IPS-18a (cell line): ENCODE measurements around the gene HNRNPLL.

Experiments
- H3K27ac ChIP-seq: one replicate; pipeline ENCODE4 v1.5.1; 2013; ENCODE audit warnings: low read length
- H3K27me3 ChIP-seq: one replicate; pipeline ENCODE4 v1.6.1; 2013; ENCODE audit warnings: mild to moderate bottlenecking, low read length; ENCODE audit not compliant: control insufficient read depth, insufficient read depth
- H3K36me3 ChIP-seq: one replicate; pipeline ENCODE4 v1.6.1; 2013; ENCODE audit warnings: low read depth, low read length; ENCODE audit not compliant: control insufficient read depth
- H3K4me1 ChIP-seq: one replicate; pipeline ENCODE4 v1.6.1; 2013; ENCODE audit warnings: low read depth, low read length; ENCODE audit not compliant: control insufficient read depth
- H3K4me3 ChIP-seq: one replicate; pipeline ENCODE4 v1.5.1; 2013; ENCODE audit warnings: low read length
- H3K9ac ChIP-seq: one replicate; pipeline ENCODE4 v1.6.1; 2013; ENCODE audit warnings: mild to moderate bottlenecking, low read length, moderate library complexity
- H3K9me3 ChIP-seq: one replicate; pipeline ENCODE4 v1.6.1; 2013; ENCODE audit warnings: low read depth, low read length; ENCODE audit not compliant: control insufficient read depth

The HNRNPLL gene

GRCh38 chr2:38600921-38601455, 1.7 kb downstream of the HNRNPLL start:
- Histone ChIP-seq H3K27ac (peak overlapping the region; percentile 29), H3K4me3 (peak overlapping the region; percentile 93), H3K9me3 (no peaks in the 10 kb centered on the region), H3K27me3 (no peaks in the 10 kb centered on the region), H3K9ac (peak overlapping the region; percentile 91), H3K36me3 (no peaks in the 10 kb centered on the region), H3K4me1 (peaks cover 25% of the 10 kb centered on the region)

DNA sequence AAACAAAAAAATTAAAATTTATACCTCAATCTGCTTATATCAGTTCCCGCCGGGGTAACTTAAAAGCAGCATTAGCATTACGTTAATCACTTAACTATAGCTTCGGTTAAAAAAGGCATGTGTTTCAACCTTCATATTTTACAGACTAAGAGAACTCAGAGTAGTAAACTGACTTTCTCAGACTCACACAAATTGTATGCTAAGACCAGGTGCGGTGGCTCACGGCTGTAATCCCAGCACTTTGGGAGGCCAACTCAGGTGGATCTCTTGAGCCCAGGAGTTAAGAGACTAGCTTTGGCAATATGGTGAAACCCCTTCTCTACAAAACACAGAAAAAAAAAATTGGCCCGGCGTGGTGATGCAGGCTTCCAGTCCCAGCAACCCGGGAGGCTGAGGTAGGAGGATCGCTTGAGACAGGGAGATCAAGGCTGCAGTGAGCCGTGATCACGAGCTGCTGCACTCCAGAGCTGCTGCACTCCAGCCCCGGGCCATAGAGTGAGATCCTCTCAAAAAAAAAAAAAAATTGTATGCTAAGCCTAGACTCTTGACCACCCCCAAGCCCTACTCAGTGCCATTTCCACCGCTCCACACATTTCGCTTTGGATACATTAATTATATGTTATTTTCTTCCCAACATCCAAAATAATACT, 2.4 kb downstream of the HNRNPLL start:
- Histone ChIP-seq H3K9me3 (no peaks in the 10 kb centered on the region), H3K4me1 (peaks cover 25% of the 10 kb centered on the region), H3K9ac (peak overlapping the region; percentile 91), H3K36me3 (no peaks in the 10 kb centered on the region), H3K4me3 (peak overlapping the region; percentile 93), H3K27ac (no peak overlapping the region), H3K27me3 (no peaks in the 10 kb centered on the region)

- no peak overlapping the region for H3K27ac ChIP-seq
- peak overlapping the region; percentile 93 for H3K4me3 ChIP-seq
- H3K9ac ChIP-seq = peak overlapping the region; percentile 91
- H3K9me3 ChIP-seq = no peaks in the 10 kb centered on the region
- H3K36me3 ChIP-seq = no peaks in the 10 kb centered on the region
- H3K27me3 ChIP-seq = no peaks in the 10 kb centered on the region
- H3K4me1 ChIP-seq = peaks cover 25% of the 10 kb centered on the region
Measured at GRCh38 chr2:38599706-38600105, 3.0 kb downstream of the HNRNPLL start.

DNA sequence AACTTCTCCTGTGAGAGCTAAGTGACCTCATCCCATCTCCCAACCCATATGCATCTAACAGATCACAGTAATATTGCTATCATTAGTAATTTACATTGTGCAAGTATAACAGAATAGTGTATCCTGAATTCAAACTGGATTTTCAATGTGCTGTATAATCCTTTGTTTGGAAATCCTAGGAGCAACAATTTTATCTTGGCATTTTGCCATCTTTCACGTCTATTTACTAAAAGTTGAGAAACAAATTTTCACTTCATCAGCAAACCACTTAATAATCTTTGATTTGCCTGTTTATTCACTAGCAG, 3.8 kb downstream of the HNRNPLL start:
- Histone ChIP-seq H3K36me3 (no peaks in the 10 kb centered on the region), H3K27ac (no peak overlapping the region), H3K4me1 (peaks cover 25% of the 10 kb centered on the region), H3K9me3 (no peaks in the 10 kb centered on the region), H3K9ac (peak overlapping the region; percentile 2), H3K27me3 (no peaks in the 10 kb centered on the region), H3K4me3 (peak overlapping the region; percentile 7)

DNA sequence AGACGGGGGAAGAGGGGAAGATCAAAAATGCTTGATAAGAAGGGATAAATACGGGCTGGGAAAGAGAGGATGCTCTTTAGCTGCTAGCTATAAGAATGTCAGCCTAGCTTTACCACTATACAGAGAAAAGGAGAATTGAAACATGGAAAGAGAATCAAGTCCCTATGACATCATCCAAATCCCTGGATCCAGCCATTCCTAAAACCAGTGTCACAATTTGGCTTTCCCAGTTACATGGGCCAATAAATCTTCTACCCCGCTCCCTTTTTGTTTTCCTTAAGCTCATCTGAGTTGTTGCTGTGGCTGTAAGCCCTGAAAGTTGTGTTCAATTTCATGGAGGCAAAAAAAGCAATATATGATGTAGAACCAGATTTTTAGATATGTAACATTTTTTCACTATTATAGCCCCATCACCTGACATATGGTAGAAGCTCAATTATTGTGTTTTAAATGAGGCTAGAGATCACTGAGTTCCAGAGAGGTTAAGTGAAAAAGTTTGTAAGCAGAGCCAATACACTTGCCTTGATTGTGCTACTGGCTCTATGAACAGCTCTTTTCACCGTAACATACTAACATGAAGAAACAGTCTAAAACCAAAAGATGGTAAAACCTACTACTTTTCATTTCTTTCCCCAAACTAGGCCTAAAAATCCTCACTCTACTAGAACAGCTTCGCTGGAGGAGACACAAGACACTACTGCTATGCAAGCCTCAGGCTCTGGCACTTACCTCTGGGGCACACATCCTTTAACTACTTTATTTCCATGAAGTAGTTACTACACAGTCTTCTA, 4.3 kb downstream of the HNRNPLL start:
- H3K36me3 ChIP-seq = no peaks in the 10 kb centered on the region
- H3K27ac ChIP-seq = no peak overlapping the region
- peaks cover 25% of the 10 kb centered on the region for H3K4me1 ChIP-seq
- H3K4me3 ChIP-seq = peak overlapping the region; percentile 7
- H3K9me3 ChIP-seq = no peaks in the 10 kb centered on the region
- no peaks in the 10 kb centered on the region for H3K27me3 ChIP-seq
- peak overlapping the region; percentile 2 for H3K9ac ChIP-seq

GRCh38 chr2:38597115-38597514, 5.6 kb downstream of the HNRNPLL start:
- Histone ChIP-seq H3K4me3 (no peak overlapping the region), H3K27ac (no peak overlapping the region), H3K9me3 (no peaks in the 10 kb centered on the region), H3K27me3 (no peaks in the 10 kb centered on the region), H3K4me1 (peaks cover 25% of the 10 kb centered on the region), H3K36me3 (no peaks in the 10 kb centered on the region), H3K9ac (no peak overlapping the region)

DNA sequence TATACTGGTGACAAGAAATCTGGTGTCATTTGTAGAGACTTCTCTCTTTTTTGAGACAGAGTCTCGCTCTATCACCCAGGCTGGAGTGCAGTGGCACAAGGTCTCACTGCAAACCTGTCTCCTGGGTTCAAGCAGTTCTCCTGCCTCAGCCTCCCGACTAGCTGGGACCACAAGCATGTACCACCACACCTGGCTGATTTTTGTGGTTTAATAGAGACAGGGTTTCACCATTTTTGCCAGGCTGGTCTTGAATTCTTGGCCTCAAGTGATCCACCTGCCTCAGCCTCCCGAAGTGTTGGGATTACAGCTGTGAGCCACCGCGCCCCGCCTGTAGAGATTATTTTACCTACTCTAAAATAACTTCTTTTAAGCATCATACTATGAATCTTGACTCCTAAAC, 6.5 kb downstream of the HNRNPLL start:
- Histone ChIP-seq H3K27me3 (no peaks in the 10 kb centered on the region), H3K9me3 (no peaks in the 10 kb centered on the region), H3K27ac (no peak overlapping the region), H3K36me3 (no peaks in the 10 kb centered on the region), H3K4me1 (peaks cover 25% of the 10 kb centered on the region), H3K9ac (no peak overlapping the region), H3K4me3 (no peak overlapping the region)

DNA sequence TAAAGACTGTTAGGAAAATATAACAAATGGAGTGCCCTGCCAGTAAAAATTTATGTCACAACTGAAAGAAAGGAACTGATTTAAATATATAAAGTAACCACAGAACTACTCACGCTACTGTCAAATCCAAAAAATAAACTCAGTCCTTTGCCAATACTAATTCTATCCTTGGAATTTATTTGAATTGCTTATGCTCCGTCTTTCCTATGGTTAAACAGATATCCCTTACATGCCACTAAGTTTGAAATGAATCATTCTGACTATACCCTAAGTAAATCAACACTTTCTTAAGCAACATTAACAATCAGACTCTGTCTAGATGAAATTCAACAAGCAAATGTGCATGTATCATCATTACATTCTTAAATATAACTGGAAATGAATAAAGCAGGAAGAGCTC, 9.8 kb downstream of the HNRNPLL start:
- no peak overlapping the region for H3K27ac ChIP-seq
- no peaks in the 10 kb centered on the region for H3K4me1 ChIP-seq
- H3K9me3 ChIP-seq = no peaks in the 10 kb centered on the region
- no peak overlapping the region for H3K4me3 ChIP-seq
- peaks cover 5% of the 10 kb centered on the region for H3K36me3 ChIP-seq
- H3K27me3 ChIP-seq = no peaks in the 10 kb centered on the region
- no peak overlapping the region for H3K9ac ChIP-seq

GRCh38 chr2:38591152-38591551, 11.6 kb downstream of the HNRNPLL start:
- no peaks in the 10 kb centered on the region for H3K4me1 ChIP-seq
- H3K27ac ChIP-seq = no peak overlapping the region
- no peak overlapping the region for H3K4me3 ChIP-seq
- no peaks in the 10 kb centered on the region for H3K9me3 ChIP-seq
- peaks cover 5% of the 10 kb centered on the region for H3K36me3 ChIP-seq
- no peaks in the 10 kb centered on the region for H3K27me3 ChIP-seq
- no peak overlapping the region for H3K9ac ChIP-seq

DNA sequence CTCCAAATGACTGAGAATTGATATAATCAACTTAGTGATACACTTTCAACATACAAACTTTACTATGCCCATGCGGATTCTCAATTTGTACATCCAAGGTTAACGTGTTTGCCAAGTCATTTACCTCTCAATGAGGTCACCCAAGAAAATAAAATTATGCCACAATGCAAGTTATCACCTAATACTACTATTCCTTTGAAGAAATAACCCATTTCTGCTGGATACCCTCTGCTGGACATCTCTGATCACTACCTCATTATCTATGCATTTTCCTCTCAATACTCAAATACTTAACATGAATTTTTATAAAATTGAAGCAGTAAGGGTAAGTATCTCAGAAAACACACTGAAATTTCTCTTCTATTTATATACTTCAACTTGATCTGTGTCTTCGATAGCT, 12.7 kb downstream of the HNRNPLL start:
- H3K36me3 ChIP-seq = peaks cover 14% of the 10 kb centered on the region
- no peaks in the 10 kb centered on the region for H3K27me3 ChIP-seq
- H3K4me1 ChIP-seq = no peaks in the 10 kb centered on the region
- no peak overlapping the region for H3K27ac ChIP-seq
- no peaks in the 10 kb centered on the region for H3K9me3 ChIP-seq
- H3K4me3 ChIP-seq = no peak overlapping the region
- no peak overlapping the region for H3K9ac ChIP-seq

DNA sequence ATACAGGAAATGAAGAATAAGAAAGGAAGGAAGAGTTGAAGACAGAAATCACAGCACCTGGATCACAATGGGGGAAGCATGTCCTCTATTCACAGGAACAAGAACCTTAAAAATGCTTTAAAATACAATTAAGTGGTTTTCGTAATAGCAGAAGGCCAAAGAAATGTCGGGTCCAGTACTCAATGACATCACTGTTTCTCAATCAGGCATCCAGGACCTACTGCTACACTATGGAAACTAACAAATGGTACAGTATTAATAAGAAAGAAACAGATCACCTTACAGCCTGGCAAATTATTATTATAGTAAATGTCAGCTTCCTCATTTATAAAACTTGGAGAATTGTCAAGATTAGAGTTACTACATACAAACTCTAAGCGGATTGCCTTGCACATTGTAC, 15.8 kb downstream of the HNRNPLL start:
- H3K4me3 ChIP-seq = no peak overlapping the region

DNA sequence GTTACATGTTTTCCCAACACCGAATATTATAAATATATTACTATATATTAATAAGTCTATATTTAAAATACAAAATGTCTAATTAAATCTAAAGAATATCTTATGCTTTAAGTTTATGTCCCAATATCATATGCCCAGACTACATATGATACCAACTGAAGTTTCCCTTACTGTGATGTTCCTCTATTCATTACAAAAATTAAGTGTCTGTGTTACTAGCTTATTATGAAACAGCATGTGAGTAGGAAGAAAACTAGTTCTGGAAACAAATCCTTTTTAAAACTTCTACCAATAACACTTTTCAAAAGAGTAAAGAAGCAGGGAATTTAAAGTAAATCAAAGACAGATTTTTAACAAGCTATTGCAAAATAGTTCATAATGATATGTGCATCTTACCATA, 17.8 kb downstream of the HNRNPLL start:
- Histone ChIP-seq H3K36me3 (peaks cover 35% of the 10 kb centered on the region), H3K27ac (no peak overlapping the region), H3K9ac (no peak overlapping the region), H3K4me3 (no peak overlapping the region), H3K27me3 (no peaks in the 10 kb centered on the region), H3K9me3 (no peaks in the 10 kb centered on the region), H3K4me1 (peaks cover 16% of the 10 kb centered on the region)

More for the DNA sequence above, 15.8 kb downstream of the HNRNPLL start:
- Histone ChIP-seq H3K27ac (no peak overlapping the region), H3K9ac (no peak overlapping the region), H3K36me3 (peaks cover 18% of the 10 kb centered on the region), H3K9me3 (no peaks in the 10 kb centered on the region), H3K4me1 (no peaks in the 10 kb centered on the region), H3K27me3 (no peaks in the 10 kb centered on the region)
